ENCODE data around the gene SLC29A3. TPM values are rescaled to one million over a fixed set of nuclear protein-coding genes. Genes with fewer than 3 reads are reported as not detected.
"Not testable (repeated sequence)": the region's sequence is repeated elsewhere in the genome, so short reads cannot be mapped to it uniquely, and the experiment has no call there.

The SLC29A3 gene
- 1 to 10 TPM; 3.4 to 5.1 TPM for total RNA-seq

- Mint-ChIP-seq H3K27ac (peak within 1 kb of the TSS; percentile 66), H3K4me1 (peaks cover 34% of the 10 kb centered on the region), H3K9me3 (ENCODE audit: low read depth) (no peaks in the 10 kb centered on the region), H3K36me3 (peaks cover 6% of the 10 kb centered on the region), H3K27me3 (no peaks in the 10 kb centered on the region), H3K4me3 (peak within 1 kb of the TSS; percentile 86)
- CTCF ChIA-PET = interaction anchor here (0.8 to 2.7 kb wide), 20 partner anchors 9 to 577 kb away, joined by 3 to 16 read pairs (median 5); partner anchors contain the start of gene VSIR
- ATAC-seq (peak; percentile 93), DNase-seq (peak; percentile 91)
Observed at GRCh38 chr10:71319042-71319799, at the start of gene SLC29A3. Gene SLC29A3, plus strand, starts transcription at chr10:71319259. Its CDS starts 51 bp downstream, at chr10:71319310.

DNA sequence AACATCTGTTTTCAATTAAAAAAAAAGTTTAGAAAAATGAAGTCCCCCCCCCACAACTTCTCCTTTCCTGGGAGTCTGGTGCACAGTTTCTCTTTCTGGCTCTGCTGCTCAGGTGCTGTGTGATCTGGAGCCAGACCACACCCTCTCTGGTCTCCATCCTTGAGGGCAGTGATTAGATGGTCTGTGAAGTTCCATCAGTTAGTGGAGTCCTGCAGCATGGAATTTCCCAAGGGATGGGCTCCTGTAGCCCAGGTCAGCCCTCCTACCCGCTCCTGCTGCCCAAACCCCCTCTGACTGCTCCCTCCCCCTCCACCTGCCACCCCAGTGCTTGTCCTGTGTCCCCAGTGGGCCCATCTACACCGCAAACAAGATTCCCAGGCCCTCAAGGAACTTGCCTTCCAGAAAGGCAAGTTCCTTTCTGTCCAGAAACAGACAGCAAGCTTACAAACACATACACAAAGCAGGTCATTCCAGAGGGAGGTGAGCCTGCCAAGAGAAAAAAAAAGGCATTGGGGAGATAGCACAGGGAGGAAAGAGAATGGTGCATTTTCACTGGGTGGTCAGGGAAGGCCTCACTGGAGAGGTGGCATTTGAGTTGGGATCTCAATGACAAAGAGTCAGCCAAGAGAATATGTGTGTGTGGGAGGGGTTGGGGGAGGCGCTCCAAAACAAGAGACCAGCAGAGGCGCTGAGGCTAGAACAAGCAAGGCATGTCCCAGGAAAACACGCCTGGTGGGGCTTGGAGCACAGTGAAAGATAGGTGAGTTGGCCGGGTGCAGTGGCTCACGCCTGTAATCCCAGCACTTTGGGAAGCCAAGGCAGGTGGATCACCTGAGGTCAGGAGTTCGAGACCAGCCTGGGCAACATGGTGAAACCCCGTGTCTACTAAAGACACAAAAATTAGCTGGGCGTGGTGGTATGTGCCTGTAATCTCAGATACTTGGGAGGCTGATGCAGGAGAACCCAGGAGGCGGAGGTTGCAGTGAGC, 49.5 kb upstream of the SLC29A3 start:
- Mint-ChIP-seq H3K4me3 (no peak overlapping the region), H3K4me1 (peaks cover 5% of the 10 kb centered on the region), H3K9me3 (ENCODE audit: low read depth) (no peaks in the 10 kb centered on the region), H3K36me3 (no peaks in the 10 kb centered on the region), H3K27ac (no peak overlapping the region), H3K27me3 (no peaks in the 10 kb centered on the region)
- no peak for DNase-seq
- CTCF ChIA-PET = interaction anchor here (0.6 to 2.4 kb wide), 8 partner anchors 12 to 1412 kb away, joined by 3 to 15 read pairs (median 3); no protein-coding TSS in a partner anchor
- ATAC-seq = no peak

DNA sequence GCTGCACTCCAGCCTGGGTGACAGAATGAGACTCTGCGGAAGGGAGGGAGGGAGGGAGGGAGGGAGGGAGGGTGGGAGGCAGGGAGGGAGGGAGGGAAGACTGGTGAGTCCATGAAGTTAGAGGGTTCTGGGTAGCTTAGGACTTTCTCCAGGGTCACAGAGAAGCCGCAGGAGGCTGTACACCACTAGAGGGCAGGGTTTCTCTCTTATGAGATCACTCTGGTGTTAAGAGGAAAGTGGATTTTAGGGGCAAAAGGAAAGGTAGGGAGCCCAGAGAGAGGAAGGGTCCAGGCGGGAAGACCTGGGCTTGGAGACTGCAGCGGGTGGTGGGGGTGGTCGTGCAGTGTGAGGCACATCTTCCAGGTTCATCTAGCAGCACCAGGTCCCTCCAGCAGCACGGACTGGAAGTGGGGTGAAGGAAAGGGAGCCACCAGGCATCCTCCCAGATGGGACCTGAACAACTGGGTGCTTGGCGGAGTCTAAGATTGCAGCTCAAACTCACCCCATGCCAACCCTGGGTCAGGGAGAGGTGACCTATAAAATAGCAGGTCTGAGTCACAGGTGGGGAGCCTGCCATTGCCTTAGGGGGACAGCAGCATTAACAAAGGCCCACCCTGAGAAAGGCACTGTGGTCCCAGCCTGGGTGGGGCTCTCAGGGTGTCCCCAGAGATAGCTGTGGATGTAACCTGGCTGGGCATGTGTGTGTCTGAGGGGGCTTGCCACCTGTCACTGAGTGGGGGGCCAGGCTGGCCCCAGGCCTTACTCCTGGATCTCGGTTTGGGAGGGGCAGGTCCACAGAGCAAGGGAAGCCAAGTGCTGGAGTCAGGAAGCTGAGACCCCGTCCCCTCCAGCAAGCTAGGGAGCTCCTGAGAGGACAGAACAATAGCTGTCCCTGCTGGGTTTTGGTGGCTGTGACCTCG, 48.5 kb upstream of the SLC29A3 start:
- Mint-ChIP-seq H3K27ac (no peak overlapping the region), H3K4me3 (no peak overlapping the region), H3K27me3 (no peaks in the 10 kb centered on the region), H3K4me1 (peaks cover 5% of the 10 kb centered on the region), H3K9me3 (ENCODE audit: low read depth) (no peaks in the 10 kb centered on the region), H3K36me3 (no peaks in the 10 kb centered on the region)
- ATAC-seq = peak; percentile 70
- CTCF ChIA-PET = interaction anchor here (0.5 to 2.4 kb wide), 9 partner anchors 13 to 963 kb away, joined by 3 to 15 read pairs (median 3); no protein-coding TSS in a partner anchor
- peak; percentile 62 for DNase-seq

DNA sequence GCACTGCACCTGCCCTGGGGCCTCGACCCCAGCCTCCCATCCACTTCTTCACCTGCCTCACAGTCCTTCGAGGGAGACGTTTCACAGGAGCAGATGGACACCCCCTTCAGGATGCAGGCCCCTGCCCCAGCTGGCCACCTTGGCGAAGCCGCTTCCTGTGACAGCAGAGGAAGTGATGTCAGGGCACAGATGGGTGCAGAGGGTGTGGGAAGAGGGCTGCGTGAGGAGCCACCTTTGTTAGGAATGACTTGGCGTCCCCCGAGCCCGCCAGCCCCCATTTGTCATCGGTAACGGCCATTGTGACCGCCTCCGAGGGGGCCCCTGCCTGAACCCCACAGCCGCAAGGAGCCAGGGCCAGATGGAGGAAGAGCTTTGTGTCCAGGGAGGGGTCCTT, 47.4 kb upstream of the SLC29A3 start:
- CTCF ChIA-PET = interaction anchor here (1.7 to 2.4 kb wide), 2 partner anchors 13 to 347 kb away, joined by 5 to 15 read pairs; no protein-coding TSS in a partner anchor
- Mint-ChIP-seq H3K4me1 (peaks cover 5% of the 10 kb centered on the region), H3K27me3 (no peaks in the 10 kb centered on the region), H3K36me3 (no peaks in the 10 kb centered on the region), H3K9me3 (ENCODE audit: low read depth) (no peaks in the 10 kb centered on the region), H3K27ac (no peak overlapping the region), H3K4me3 (no peak overlapping the region)
- ATAC-seq (no peak), DNase-seq (no peak)

- Mint-ChIP-seq H3K9me3 (ENCODE audit: low read depth) (no peaks in the 10 kb centered on the region), H3K27ac (no peak overlapping the region), H3K4me3 (no peak overlapping the region), H3K36me3 (no peaks in the 10 kb centered on the region), H3K4me1 (peaks cover 5% of the 10 kb centered on the region), H3K27me3 (no peaks in the 10 kb centered on the region)
- DNase-seq (no peak), ATAC-seq (no peak)
- CTCF ChIA-PET = interaction anchor here (2.4 kb wide), 1 partner anchor 12 kb away, joined by 15 read pairs; no protein-coding TSS in a partner anchor
Observed at GRCh38 chr10:71272056-71272771, 46.8 kb upstream of the SLC29A3 start.

- DNase-seq; H3K4me1 Mint-ChIP-seq; H3K27ac Mint-ChIP-seq; ATAC-seq; CTCF ChIA-PET; H3K27me3 Mint-ChIP-seq; H3K4me3 Mint-ChIP-seq; H3K9me3 Mint-ChIP-seq (ENCODE audit: low read depth); H3K36me3 Mint-ChIP-seq: not testable (repeated sequence)
Observed at GRCh38 chr10:71272974-71273373, 46.1 kb upstream of the SLC29A3 start.

DNA sequence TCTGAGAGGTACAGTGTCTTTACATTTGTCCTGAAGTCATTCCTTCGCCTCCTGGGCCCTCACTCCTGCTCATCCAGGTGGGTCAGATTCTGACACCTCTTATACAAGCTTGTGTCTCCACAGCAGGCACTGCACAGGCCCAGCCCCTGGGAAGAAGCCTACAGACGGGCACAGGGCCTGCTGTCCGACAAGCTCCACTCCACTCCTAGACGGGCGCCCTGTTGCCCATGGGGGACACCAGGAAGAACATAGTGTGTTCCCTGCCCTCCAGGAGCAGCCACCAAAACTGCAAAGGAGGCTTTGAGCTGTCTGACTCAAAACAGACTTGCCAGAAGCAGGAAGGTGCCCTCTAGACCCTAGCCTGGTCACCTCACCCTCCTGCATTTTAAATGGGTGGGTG, 45.6 kb upstream of the SLC29A3 start:
- no peak overlapping the region for H3K4me3 Mint-ChIP-seq
- CTCF ChIA-PET = interaction anchor here (1.5 kb wide), 1 partner anchor 12 kb away, joined by 4 read pairs; no protein-coding TSS in a partner anchor
- no peaks in the 10 kb centered on the region for H3K36me3 Mint-ChIP-seq
- DNase-seq = no peak
- no peaks in the 10 kb centered on the region for H3K27me3 Mint-ChIP-seq
- H3K4me1 Mint-ChIP-seq = peaks cover 5% of the 10 kb centered on the region
- H3K9me3 Mint-ChIP-seq (ENCODE audit: low read depth) = no peaks in the 10 kb centered on the region
- no peak overlapping the region for H3K27ac Mint-ChIP-seq
- no peak for ATAC-seq

DNA sequence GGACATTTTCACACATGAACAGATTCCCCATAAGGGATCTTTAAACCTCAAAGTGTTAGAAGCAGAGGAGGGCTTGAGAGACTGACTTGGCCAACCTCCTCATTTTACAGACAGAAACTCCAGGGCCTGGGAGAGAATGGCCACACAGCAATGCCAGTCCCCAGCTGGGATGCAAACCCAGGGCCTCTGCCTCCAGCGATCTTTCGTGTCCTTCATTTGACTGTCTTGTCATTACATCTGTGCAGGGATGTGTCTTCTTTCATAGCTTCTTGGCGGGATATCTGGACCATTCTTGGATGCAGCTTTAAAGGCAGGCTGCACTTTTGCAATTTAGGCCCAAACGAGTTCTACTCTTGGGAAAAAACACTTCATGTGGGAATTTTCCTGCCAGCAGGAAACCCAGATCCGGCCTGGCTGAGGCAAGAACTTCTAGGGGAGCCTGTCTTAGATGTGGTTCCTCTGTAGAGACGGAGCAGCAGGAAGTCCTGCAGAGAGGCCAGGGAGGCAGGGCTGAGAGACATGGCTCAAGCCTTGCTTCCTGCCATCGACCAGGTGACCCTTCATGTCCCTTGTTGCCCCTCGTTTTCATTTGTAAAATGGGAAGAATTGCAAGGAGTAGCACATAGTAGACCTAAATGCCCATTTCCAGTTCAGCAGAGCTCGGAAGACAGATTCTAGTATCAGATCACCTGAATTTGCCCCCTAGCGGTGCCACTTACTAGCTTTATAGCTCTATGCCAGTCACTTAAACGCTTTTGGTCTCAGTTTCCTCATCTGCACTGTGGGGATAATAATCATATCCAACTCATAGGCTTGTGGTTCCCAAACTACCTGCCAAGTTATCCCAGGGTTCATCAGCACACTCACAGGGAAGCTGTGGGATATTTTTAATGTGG, 43.9 kb upstream of the SLC29A3 start:
- CTCF ChIA-PET = interaction anchor here (1.0 to 1.5 kb wide), 2 partner anchors 9 to 11 kb away, joined by 3 to 4 read pairs; no protein-coding TSS in a partner anchor
- H3K27me3 Mint-ChIP-seq = no peaks in the 10 kb centered on the region
- peaks cover 5% of the 10 kb centered on the region for H3K4me1 Mint-ChIP-seq
- H3K9me3 Mint-ChIP-seq (ENCODE audit: low read depth) = no peaks in the 10 kb centered on the region
- H3K4me3 Mint-ChIP-seq = no peak overlapping the region
- DNase-seq (no peak), ATAC-seq (no peak)
- no peak overlapping the region for H3K27ac Mint-ChIP-seq
- no peaks in the 10 kb centered on the region for H3K36me3 Mint-ChIP-seq

DNA sequence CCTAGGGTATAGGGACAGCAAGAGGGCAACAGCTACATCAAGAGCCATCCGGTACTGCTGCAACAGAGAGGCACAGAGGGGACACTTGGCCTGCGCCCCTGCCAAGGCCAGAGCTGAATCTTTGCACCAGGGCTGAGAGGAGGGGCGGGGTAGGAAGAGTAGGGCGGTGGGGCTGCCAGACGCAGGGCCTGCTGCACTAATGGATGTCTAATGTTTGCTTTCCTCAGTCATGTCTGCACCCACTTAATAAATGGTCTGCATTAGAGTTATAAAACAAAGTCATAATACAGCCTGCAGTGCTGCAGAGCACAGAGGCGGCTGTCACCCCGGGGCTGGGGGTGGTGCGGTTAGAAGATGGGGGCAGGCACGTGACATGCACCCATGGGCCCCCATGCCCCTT, 42.2 kb upstream of the SLC29A3 start:
- CTCF ChIA-PET = interaction anchor here (1.5 kb wide), 1 partner anchor 9 kb away, joined by 4 read pairs; no protein-coding TSS in a partner anchor
- H3K27ac Mint-ChIP-seq = no peak overlapping the region
- no peaks in the 10 kb centered on the region for H3K9me3 Mint-ChIP-seq (ENCODE audit: low read depth)
- no peak for DNase-seq
- peaks cover 1% of the 10 kb centered on the region for H3K4me1 Mint-ChIP-seq
- no peaks in the 10 kb centered on the region for H3K36me3 Mint-ChIP-seq
- ATAC-seq = no peak
- H3K27me3 Mint-ChIP-seq = no peaks in the 10 kb centered on the region
- H3K4me3 Mint-ChIP-seq = no peak overlapping the region

GRCh38 chr10:71277914-71278665, 41.0 kb upstream of the SLC29A3 start:
- no peaks in the 10 kb centered on the region for H3K4me1 Mint-ChIP-seq
- no peak overlapping the region for H3K4me3 Mint-ChIP-seq
- H3K9me3 Mint-ChIP-seq (ENCODE audit: low read depth) = no peaks in the 10 kb centered on the region
- no peak overlapping the region for H3K27ac Mint-ChIP-seq
- ATAC-seq (no peak), DNase-seq (no peak)
- H3K36me3 Mint-ChIP-seq = no peaks in the 10 kb centered on the region
- CTCF ChIA-PET = interaction anchor here (0.6 to 1.5 kb wide), 2 partner anchors 10 to 72 kb away, joined by 3 to 4 read pairs; no protein-coding TSS in a partner anchor
- no peaks in the 10 kb centered on the region for H3K27me3 Mint-ChIP-seq

Measured in activated CD8-positive, alpha-beta memory T cell treated with anti-CD3 and anti-CD28 coated beads, Interleukin-2, amount 10 ng/mL, durations not matched to agents 7 days and 5 days (primary cell).